ENCODE data around the gene GSDME.

Gene GSDME

GRCh38 chr7:24732646-24733413, 24.4 kb downstream of the GSDME start:
- Histone ChIP-seq H3K4me3 (no peak overlapping the region), H3K27ac (no peak overlapping the region), H3K9me3 (ENCODE audit: low read depth, low read length) (no peaks in the 10 kb centered on the region; the same call in 1 of the 2 replicates), H3K9ac (ENCODE audit: insufficient read length) (no peak overlapping the region), H3K36me3 (ENCODE audit: insufficient read depth, low read length) (no peaks in the 10 kb centered on the region)
- no peak for DNase-seq (ENCODE audit: low read depth, low spot score)
- TF ChIP-seq FOXP2 (optimal IDR thresholded peaks at IDR 0.05; ENCODE audit: control extremely low read depth, extremely low read length, insufficient read depth) (no peak), POLR2AphosphoS5 (IDR thresholded peaks at IDR 0.05; ENCODE audit: borderline replicate concordance, low read depth, low read length) (no peak), EZH2 (IDR thresholded peaks at IDR 0.05) (no peak)

- no peak for DNase-seq (ENCODE audit: low read depth, low spot score)
- Histone ChIP-seq H3K9me3 (ENCODE audit: low read depth, low read length) (no peaks in the 10 kb centered on the region; the same call in 1 of the 2 replicates), H3K27ac (no peak overlapping the region), H3K4me3 (no peak overlapping the region), H3K36me3 (ENCODE audit: insufficient read depth, low read length) (no peaks in the 10 kb centered on the region), H3K9ac (ENCODE audit: insufficient read length) (no peak overlapping the region)
- TF ChIP-seq EZH2 (IDR thresholded peaks at IDR 0.05) (no peak), POLR2AphosphoS5 (IDR thresholded peaks at IDR 0.05; ENCODE audit: borderline replicate concordance, low read depth, low read length) (no peak), FOXP2 (optimal IDR thresholded peaks at IDR 0.05; ENCODE audit: control extremely low read depth, extremely low read length, insufficient read depth) (no peak)
These were observed 26.0 kb downstream of the GSDME start for GRCh38 chr7:24731313-24731712.

- DNase-seq (ENCODE audit: low read depth, low spot score): no peak
- H3K9ac ChIP-seq (ENCODE audit: insufficient read length): no peak overlapping the region
- H3K27ac ChIP-seq: no peak overlapping the region
- H3K9me3 ChIP-seq (ENCODE audit: low read depth, low read length): no peaks in the 10 kb centered on the region; the same call in 1 of the 2 replicates
- no peak for TF ChIP-seq POLR2AphosphoS5 (IDR thresholded peaks at IDR 0.05; ENCODE audit: borderline replicate concordance, low read depth, low read length)
- TF ChIP-seq FOXP2 (optimal IDR thresholded peaks at IDR 0.05; ENCODE audit: control extremely low read depth, extremely low read length, insufficient read depth): no peak
- TF ChIP-seq EZH2 (IDR thresholded peaks at IDR 0.05): no peak
- H3K36me3 ChIP-seq (ENCODE audit: insufficient read depth, low read length): no peaks in the 10 kb centered on the region
- H3K4me3 ChIP-seq: no peak overlapping the region
These were observed 27.3 kb downstream of the GSDME start for GRCh38 chr7:24730018-24730369.

- no peak for TF ChIP-seq POLR2AphosphoS5 (IDR thresholded peaks at IDR 0.05; ENCODE audit: borderline replicate concordance, low read depth, low read length)
- TF ChIP-seq EZH2 (IDR thresholded peaks at IDR 0.05): no peak
- no peak for TF ChIP-seq FOXP2 (optimal IDR thresholded peaks at IDR 0.05; ENCODE audit: control extremely low read depth, extremely low read length, insufficient read depth)
- no peaks in the 10 kb centered on the region for H3K36me3 ChIP-seq (ENCODE audit: insufficient read depth, low read length)
- H3K9ac ChIP-seq (ENCODE audit: insufficient read length): no peak overlapping the region
- H3K27ac ChIP-seq: no peak overlapping the region
- no peak for DNase-seq (ENCODE audit: low read depth, low spot score)
- H3K9me3 ChIP-seq (ENCODE audit: low read depth, low read length): no peaks in the 10 kb centered on the region; the same call in 1 of the 2 replicates
- no peak overlapping the region for H3K4me3 ChIP-seq
These were observed 27.8 kb downstream of the GSDME start for GRCh38 chr7:24729365-24730017.

GRCh38 chr7:24728503-24729364, 28.5 kb downstream of the GSDME start:
- H3K9me3 ChIP-seq (ENCODE audit: low read depth, low read length): no peaks in the 10 kb centered on the region
- no peak overlapping the region for H3K9ac ChIP-seq (ENCODE audit: insufficient read length)
- H3K27ac ChIP-seq: no peak overlapping the region
- no peaks in the 10 kb centered on the region for H3K36me3 ChIP-seq (ENCODE audit: insufficient read depth, low read length)
- DNase-seq (ENCODE audit: low read depth, low spot score): no peak
- H3K4me3 ChIP-seq: no peak overlapping the region
- TF ChIP-seq POLR2AphosphoS5 (IDR thresholded peaks at IDR 0.05; ENCODE audit: borderline replicate concordance, low read depth, low read length) (no peak), FOXP2 (optimal IDR thresholded peaks at IDR 0.05; ENCODE audit: control extremely low read depth, extremely low read length, insufficient read depth) (no peak), EZH2 (IDR thresholded peaks at IDR 0.05) (no peak)

- no peak for DNase-seq (ENCODE audit: low read depth, low spot score)
- H3K36me3 ChIP-seq (ENCODE audit: insufficient read depth, low read length): no peaks in the 10 kb centered on the region
- TF ChIP-seq POLR2AphosphoS5 (IDR thresholded peaks at IDR 0.05; ENCODE audit: borderline replicate concordance, low read depth, low read length): no peak
- no peak for TF ChIP-seq FOXP2 (optimal IDR thresholded peaks at IDR 0.05; ENCODE audit: control extremely low read depth, extremely low read length, insufficient read depth)
- TF ChIP-seq EZH2 (IDR thresholded peaks at IDR 0.05): no peak
- no peak overlapping the region for H3K9ac ChIP-seq (ENCODE audit: insufficient read length)
- no peak overlapping the region for H3K27ac ChIP-seq
- no peak overlapping the region for H3K4me3 ChIP-seq
- no peaks in the 10 kb centered on the region for H3K9me3 ChIP-seq (ENCODE audit: low read depth, low read length)
These were observed 29.2 kb downstream of the GSDME start for GRCh38 chr7:24728121-24728500.

- no peak for DNase-seq (ENCODE audit: low read depth, low spot score)
- Histone ChIP-seq H3K27ac (no peak overlapping the region), H3K36me3 (ENCODE audit: insufficient read depth, low read length) (no peaks in the 10 kb centered on the region), H3K4me3 (no peak overlapping the region), H3K9me3 (ENCODE audit: low read depth, low read length) (no peaks in the 10 kb centered on the region), H3K9ac (ENCODE audit: insufficient read length) (no peak overlapping the region)
- no peak for TF ChIP-seq POLR2AphosphoS5 (IDR thresholded peaks at IDR 0.05; ENCODE audit: borderline replicate concordance, low read depth, low read length)
These were observed 29.8 kb downstream of the GSDME start for GRCh38 chr7:24727154-24728120.

Measured in SK-N-MC (cell line).